ENCODE measurements around the gene PHACTR1.

PHACTR1 gene

DNA sequence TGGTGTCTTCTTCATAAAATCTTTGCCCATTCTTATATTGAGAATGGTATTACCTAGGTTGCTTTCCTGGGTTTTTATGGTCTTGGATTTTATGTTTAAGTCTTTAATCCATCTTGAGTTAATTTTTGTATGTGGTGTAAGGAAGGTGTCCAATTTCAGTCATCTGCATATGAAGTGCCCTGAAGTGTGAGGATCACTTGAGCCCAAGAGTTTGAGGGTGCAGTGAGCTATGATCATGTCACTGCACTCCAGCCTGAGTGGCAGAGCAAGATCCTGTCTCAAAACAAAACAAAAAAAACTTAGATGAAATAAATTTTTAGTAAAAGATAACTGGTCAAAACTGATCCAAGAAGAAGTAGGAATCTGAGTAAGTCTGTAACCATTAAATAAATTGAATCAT, 396.4 kb downstream of the PHACTR1 start:
- Histone ChIP-seq H3K4me1 (ENCODE audit: control insufficient read depth, insufficient read depth, low read length, poor library complexity, severe bottlenecking) (no peaks in the 10 kb centered on the region), H3K36me3 (ENCODE audit: control insufficient read depth, insufficient read depth, low read length) (no peaks in the 10 kb centered on the region), H3K4me3 (ENCODE audit: insufficient read depth, low read depth, low read length, poor library complexity, severe bottlenecking) (no peak overlapping the region), H3K27ac (ENCODE audit: insufficient read depth, low read length, poor library complexity, severe bottlenecking) (no peak overlapping the region), H3K27me3 (replicated peaks; ENCODE audit: control insufficient read depth, insufficient read depth, low read length, poor library complexity, severe bottlenecking) (no peaks in the 10 kb centered on the region), H3K9me3 (ENCODE audit: control insufficient read depth, low read length) (no peaks in the 10 kb centered on the region)
- DNase-seq = no peak

DNA sequence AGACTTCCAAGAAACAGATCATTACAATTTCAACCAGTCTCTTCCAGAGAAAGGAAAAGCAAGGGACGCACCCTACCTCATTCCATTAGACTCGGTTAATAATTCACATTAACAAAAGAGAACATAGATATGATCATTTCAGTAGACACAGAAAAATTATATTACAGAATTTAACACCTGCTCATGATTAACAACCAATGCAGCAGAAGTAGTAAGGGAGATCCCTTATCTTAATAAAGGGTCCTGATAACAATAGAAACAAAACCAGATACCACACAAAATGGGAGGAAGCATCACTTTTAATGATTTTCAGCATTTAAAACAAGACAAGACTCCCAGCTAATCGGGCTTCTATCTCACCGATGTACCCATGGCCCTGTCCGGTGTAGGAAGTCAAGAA, 396.8 kb downstream of the PHACTR1 start:
- H3K4me3 ChIP-seq (ENCODE audit: insufficient read depth, low read depth, low read length, poor library complexity, severe bottlenecking) = no peak overlapping the region
- no peaks in the 10 kb centered on the region for H3K9me3 ChIP-seq (ENCODE audit: control insufficient read depth, low read length)
- no peak overlapping the region for H3K27ac ChIP-seq (ENCODE audit: insufficient read depth, low read length, poor library complexity, severe bottlenecking)
- no peaks in the 10 kb centered on the region for H3K27me3 ChIP-seq (replicated peaks; ENCODE audit: control insufficient read depth, insufficient read depth, low read length, poor library complexity, severe bottlenecking)
- no peak for DNase-seq
- no peaks in the 10 kb centered on the region for H3K4me1 ChIP-seq (ENCODE audit: control insufficient read depth, insufficient read depth, low read length, poor library complexity, severe bottlenecking)
- H3K36me3 ChIP-seq (ENCODE audit: control insufficient read depth, insufficient read depth, low read length) = no peaks in the 10 kb centered on the region

GRCh38 chr6:13113981-13114593, 397.5 kb downstream of the PHACTR1 start:
- H3K27ac ChIP-seq (ENCODE audit: insufficient read depth, low read length, poor library complexity, severe bottlenecking) = no peak overlapping the region
- H3K27me3 ChIP-seq (replicated peaks; ENCODE audit: control insufficient read depth, insufficient read depth, low read length, poor library complexity, severe bottlenecking) = no peaks in the 10 kb centered on the region
- H3K4me1 ChIP-seq (ENCODE audit: control insufficient read depth, insufficient read depth, low read length, poor library complexity, severe bottlenecking) = no peaks in the 10 kb centered on the region
- DNase-seq = no peak
- H3K36me3 ChIP-seq (ENCODE audit: control insufficient read depth, insufficient read depth, low read length) = no peaks in the 10 kb centered on the region
- no peaks in the 10 kb centered on the region for H3K9me3 ChIP-seq (ENCODE audit: control insufficient read depth, low read length)
- H3K4me3 ChIP-seq (ENCODE audit: insufficient read depth, low read depth, low read length, poor library complexity, severe bottlenecking) = no peak overlapping the region

DNA sequence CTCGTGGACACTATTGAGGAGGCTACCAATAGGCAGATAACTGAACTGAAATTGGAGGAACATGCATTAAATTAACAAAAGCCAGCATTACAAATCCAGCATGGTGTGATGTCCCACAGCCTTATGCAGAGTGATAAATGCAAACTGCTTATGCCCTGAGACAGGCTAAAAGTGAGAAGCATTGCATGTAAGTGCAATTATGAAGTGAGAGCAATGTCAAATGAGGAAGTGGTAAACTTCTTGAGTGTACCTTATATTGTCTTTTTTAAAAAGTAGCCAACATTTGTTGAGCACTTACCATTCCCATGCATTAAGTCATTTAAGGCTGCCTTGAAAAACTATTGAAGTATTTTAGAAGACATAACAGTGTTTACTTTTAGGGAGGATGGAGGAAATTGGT, 399.6 kb downstream of the PHACTR1 start:
- no peak overlapping the region for H3K4me3 ChIP-seq (ENCODE audit: insufficient read depth, low read depth, low read length, poor library complexity, severe bottlenecking)
- no peaks in the 10 kb centered on the region for H3K9me3 ChIP-seq (ENCODE audit: control insufficient read depth, low read length)
- no peaks in the 10 kb centered on the region for H3K27me3 ChIP-seq (replicated peaks; ENCODE audit: control insufficient read depth, insufficient read depth, low read length, poor library complexity, severe bottlenecking)
- DNase-seq = no peak
- H3K36me3 ChIP-seq (ENCODE audit: control insufficient read depth, insufficient read depth, low read length) = no peaks in the 10 kb centered on the region
- no peaks in the 10 kb centered on the region for H3K4me1 ChIP-seq (ENCODE audit: control insufficient read depth, insufficient read depth, low read length, poor library complexity, severe bottlenecking)
- no peak overlapping the region for H3K27ac ChIP-seq (ENCODE audit: insufficient read depth, low read length, poor library complexity, severe bottlenecking)

- Histone ChIP-seq H3K9me3 (ENCODE audit: control insufficient read depth, low read length) (no peaks in the 10 kb centered on the region), H3K27me3 (replicated peaks; ENCODE audit: control insufficient read depth, insufficient read depth, low read length, poor library complexity, severe bottlenecking) (no peaks in the 10 kb centered on the region), H3K27ac (ENCODE audit: insufficient read depth, low read length, poor library complexity, severe bottlenecking) (no peak overlapping the region), H3K4me1 (ENCODE audit: control insufficient read depth, insufficient read depth, low read length, poor library complexity, severe bottlenecking) (no peaks in the 10 kb centered on the region), H3K36me3 (ENCODE audit: control insufficient read depth, insufficient read depth, low read length) (no peaks in the 10 kb centered on the region), H3K4me3 (ENCODE audit: insufficient read depth, low read depth, low read length, poor library complexity, severe bottlenecking) (no peak overlapping the region)
- no peak for DNase-seq
Observed at GRCh38 chr6:13117570-13117969, 401.0 kb downstream of the PHACTR1 start.

DNA sequence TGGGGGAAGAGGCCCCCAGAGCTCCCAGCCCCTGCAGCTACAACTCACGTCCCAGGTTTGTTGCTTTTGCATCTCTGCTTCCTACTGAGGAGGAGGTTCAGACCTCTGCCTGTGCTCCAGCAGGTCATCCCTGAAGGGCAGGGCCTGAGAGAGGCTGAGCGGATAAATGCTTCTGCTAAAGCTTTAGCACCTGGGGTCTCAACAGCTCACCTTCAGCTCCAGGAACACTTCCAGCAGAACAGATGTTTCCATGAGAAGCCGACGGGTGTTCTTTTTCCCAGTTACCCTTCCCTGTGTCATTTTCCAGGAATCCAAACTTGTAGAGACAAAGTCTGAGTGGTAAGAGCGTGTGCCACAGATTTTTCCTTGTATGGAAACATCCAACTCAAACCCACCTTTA, 403.0 kb downstream of the PHACTR1 start:
- Histone ChIP-seq H3K27me3 (replicated peaks; ENCODE audit: control insufficient read depth, insufficient read depth, low read length, poor library complexity, severe bottlenecking) (no peaks in the 10 kb centered on the region), H3K4me3 (ENCODE audit: insufficient read depth, low read depth, low read length, poor library complexity, severe bottlenecking) (no peak overlapping the region)

GRCh38 chr6:13120483-13121482, 404.2 kb downstream of the PHACTR1 start:
- DNase-seq = no peak
- Histone ChIP-seq H3K4me1 (ENCODE audit: control insufficient read depth, insufficient read depth, low read length, poor library complexity, severe bottlenecking) (no peaks in the 10 kb centered on the region), H3K9me3 (ENCODE audit: control insufficient read depth, low read length) (no peaks in the 10 kb centered on the region), H3K4me3 (ENCODE audit: insufficient read depth, low read depth, low read length, poor library complexity, severe bottlenecking) (no peak overlapping the region), H3K27me3 (replicated peaks; ENCODE audit: control insufficient read depth, insufficient read depth, low read length, poor library complexity, severe bottlenecking) (no peaks in the 10 kb centered on the region), H3K27ac (ENCODE audit: insufficient read depth, low read length, poor library complexity, severe bottlenecking) (no peak overlapping the region), H3K36me3 (ENCODE audit: control insufficient read depth, insufficient read depth, low read length) (no peaks in the 10 kb centered on the region)

More for the DNA sequence above, 403.0 kb downstream of the PHACTR1 start:
- no peaks in the 10 kb centered on the region for H3K9me3 ChIP-seq (ENCODE audit: control insufficient read depth, low read length)
- H3K36me3 ChIP-seq (ENCODE audit: control insufficient read depth, insufficient read depth, low read length) = no peaks in the 10 kb centered on the region
- no peak overlapping the region for H3K27ac ChIP-seq (ENCODE audit: insufficient read depth, low read length, poor library complexity, severe bottlenecking)
- H3K4me1 ChIP-seq (ENCODE audit: control insufficient read depth, insufficient read depth, low read length, poor library complexity, severe bottlenecking) = no peaks in the 10 kb centered on the region
- DNase-seq = no peak

DNA sequence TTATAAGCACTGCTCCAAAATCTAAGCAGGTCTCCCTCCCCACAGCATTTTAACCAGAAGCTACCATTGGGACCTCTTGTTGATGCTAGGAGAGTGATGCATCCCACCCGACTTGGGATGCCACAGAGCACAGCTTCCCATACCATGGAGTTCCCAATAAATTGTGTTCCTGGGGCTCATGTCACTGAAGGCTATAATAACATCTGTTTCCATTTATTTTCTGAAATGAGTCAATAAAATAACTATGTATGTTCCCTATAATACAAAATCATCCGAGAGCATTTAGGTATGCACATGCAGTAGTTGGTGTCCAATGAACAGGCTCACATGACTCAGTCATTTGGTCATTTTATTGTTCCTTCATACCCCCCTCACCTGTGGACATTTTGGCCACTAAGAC, 407.6 kb downstream of the PHACTR1 start:
- DNase-seq = no peak
- no peaks in the 10 kb centered on the region for H3K9me3 ChIP-seq (ENCODE audit: control insufficient read depth, low read length)
- no peak overlapping the region for H3K4me3 ChIP-seq (ENCODE audit: insufficient read depth, low read depth, low read length, poor library complexity, severe bottlenecking)
- H3K4me1 ChIP-seq (ENCODE audit: control insufficient read depth, insufficient read depth, low read length, poor library complexity, severe bottlenecking) = no peaks in the 10 kb centered on the region
- no peak overlapping the region for H3K27ac ChIP-seq (ENCODE audit: insufficient read depth, low read length, poor library complexity, severe bottlenecking)
- no peaks in the 10 kb centered on the region for H3K36me3 ChIP-seq (ENCODE audit: control insufficient read depth, insufficient read depth, low read length)
- H3K27me3 ChIP-seq (replicated peaks; ENCODE audit: control insufficient read depth, insufficient read depth, low read length, poor library complexity, severe bottlenecking) = no peaks in the 10 kb centered on the region

DNA sequence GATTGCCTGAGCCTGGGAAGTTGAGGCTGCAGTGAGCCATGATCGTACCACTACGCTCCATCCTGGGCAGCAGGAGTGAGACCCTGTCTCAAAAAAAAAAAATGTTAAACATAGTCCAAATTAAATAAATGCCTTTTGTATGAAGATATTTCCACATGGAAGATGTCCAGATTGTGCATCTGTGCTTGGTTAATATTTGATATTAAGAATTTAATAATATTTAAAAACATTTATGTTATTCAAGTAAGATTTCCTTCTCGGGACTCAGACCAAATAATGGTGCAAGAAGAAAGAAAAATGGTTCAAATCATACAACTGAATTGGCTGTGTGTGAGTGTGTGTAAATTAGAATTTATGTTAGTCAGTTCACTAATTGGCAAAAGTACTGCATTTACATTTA, 409.3 kb downstream of the PHACTR1 start:
- no peaks in the 10 kb centered on the region for H3K27me3 ChIP-seq (replicated peaks; ENCODE audit: control insufficient read depth, insufficient read depth, low read length, poor library complexity, severe bottlenecking)
- H3K36me3 ChIP-seq (ENCODE audit: control insufficient read depth, insufficient read depth, low read length) = no peaks in the 10 kb centered on the region
- H3K4me1 ChIP-seq (ENCODE audit: control insufficient read depth, insufficient read depth, low read length, poor library complexity, severe bottlenecking) = no peaks in the 10 kb centered on the region
- no peak overlapping the region for H3K27ac ChIP-seq (ENCODE audit: insufficient read depth, low read length, poor library complexity, severe bottlenecking)
- DNase-seq = no peak
- H3K9me3 ChIP-seq (ENCODE audit: control insufficient read depth, low read length) = no peaks in the 10 kb centered on the region
- H3K4me3 ChIP-seq (ENCODE audit: insufficient read depth, low read depth, low read length, poor library complexity, severe bottlenecking) = no peak overlapping the region

GRCh38 chr6:13131935-13132661, 415.5 kb downstream of the PHACTR1 start:
- no peak for DNase-seq
- Histone ChIP-seq H3K9me3 (ENCODE audit: control insufficient read depth, low read length) (no peaks in the 10 kb centered on the region), H3K36me3 (ENCODE audit: control insufficient read depth, insufficient read depth, low read length) (no peaks in the 10 kb centered on the region), H3K27me3 (replicated peaks; ENCODE audit: control insufficient read depth, insufficient read depth, low read length, poor library complexity, severe bottlenecking) (no peaks in the 10 kb centered on the region), H3K27ac (ENCODE audit: insufficient read depth, low read length, poor library complexity, severe bottlenecking) (no peak overlapping the region), H3K4me1 (ENCODE audit: control insufficient read depth, insufficient read depth, low read length, poor library complexity, severe bottlenecking) (no peaks in the 10 kb centered on the region), H3K4me3 (ENCODE audit: insufficient read depth, low read depth, low read length, poor library complexity, severe bottlenecking) (no peak overlapping the region)
